COLO668 (cell line): ENCODE results near the gene MYOF.
"Not testable (repeated sequence)": the region's sequence is repeated elsewhere in the genome, so short reads cannot be mapped to it uniquely, and the experiment has no call there.

Experiments
- DNase-seq: peaks from one replicate; lab custom pipeline; 2025; ENCODE audit not compliant: unreplicated experiment; lab: John Stamatoyannopoulos, UW

MYOF gene

DNA sequence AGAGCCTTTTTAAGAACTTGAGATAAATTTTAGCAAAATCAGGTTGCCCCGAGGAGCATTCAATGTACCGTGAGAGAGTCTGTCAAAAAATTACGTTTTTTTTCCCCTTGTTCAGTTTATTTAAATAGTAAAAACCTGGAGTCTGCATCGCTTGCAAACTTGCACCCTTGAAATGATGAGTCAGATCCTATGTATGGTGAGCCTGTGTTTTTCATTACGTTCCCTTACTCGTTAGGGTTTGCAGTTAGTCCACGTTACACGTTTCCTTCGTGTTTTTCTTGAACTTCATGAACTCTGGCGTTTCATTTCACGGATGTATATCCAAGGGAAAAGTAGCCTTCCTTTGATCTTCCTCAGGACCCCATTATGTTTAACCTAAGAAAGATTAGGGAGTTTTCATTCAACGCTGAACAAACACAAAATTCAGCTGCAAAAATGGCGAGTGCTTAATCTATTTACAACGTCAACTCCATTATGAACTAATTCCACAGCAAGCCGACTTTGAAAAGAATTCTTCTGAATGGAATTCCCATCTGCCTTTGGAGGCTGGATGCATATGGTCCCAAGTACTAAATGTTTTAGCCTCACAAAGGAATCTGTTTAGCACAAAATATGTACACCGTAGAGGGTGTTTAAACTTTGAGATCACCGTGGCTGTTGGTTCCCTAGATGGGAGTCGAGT is 182.4 kb downstream of the MYOF start:
- DNase-seq = no peak

DNA sequence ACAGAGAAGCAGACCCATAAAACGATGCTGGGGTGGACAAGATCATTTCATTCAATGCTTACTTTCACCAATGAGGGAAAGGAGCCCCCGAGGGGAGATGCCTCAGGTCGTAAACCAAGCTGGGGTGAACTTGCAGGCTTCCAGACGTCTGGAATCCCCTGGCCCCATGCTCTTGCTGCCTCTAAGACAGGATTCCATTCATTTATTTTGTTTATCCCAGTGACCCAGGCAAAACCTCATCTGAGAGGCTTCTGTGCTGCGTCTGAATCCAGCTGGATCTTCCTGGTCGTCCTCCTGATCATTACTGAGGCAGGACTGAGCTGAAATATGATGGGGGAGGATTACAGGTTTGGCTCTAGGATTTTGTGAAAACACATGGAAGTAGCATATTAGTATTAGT is 182.9 kb downstream of the MYOF start:
- no peak for DNase-seq

DNA sequence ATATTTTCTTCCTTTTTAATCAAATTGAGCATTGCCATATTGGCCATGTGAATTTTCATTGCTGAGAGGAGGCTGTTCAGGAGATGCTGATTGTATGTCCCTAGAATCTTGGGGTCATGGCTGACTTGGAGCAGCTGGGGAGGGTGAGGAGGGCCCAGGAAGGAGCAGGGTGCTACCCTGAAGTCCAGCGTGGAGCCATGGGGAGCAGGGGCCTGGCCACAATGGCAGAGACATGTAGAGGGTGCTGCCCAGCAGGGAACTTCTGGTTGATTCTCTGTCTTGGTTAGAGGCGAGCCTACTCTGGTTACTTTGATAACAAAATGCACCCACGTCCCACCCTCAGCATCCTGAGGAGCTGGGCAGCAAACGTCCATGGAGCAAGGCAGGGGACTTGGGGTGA is 186.0 kb downstream of the MYOF start:
- DNase-seq = no peak

DNA sequence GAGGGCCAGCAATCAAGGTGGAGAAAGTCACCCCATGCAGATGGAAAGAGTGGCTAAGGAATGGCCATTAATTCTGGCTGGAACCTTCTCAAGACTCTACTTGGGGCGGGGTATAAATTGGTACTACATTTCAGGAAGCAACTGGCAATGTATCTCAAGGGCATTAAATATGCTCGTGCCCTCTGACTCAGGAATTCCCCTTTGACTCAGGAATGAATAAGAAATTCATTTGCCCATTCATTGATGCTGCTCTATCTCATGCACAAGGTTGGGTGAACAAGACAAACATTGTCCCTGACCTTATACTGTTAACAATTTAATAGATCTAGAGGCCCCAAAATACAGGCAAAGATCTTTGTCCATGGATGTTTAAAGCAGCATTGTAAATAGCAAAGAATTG is 188.1 kb downstream of the MYOF start:
- DNase-seq = no peak

DNA sequence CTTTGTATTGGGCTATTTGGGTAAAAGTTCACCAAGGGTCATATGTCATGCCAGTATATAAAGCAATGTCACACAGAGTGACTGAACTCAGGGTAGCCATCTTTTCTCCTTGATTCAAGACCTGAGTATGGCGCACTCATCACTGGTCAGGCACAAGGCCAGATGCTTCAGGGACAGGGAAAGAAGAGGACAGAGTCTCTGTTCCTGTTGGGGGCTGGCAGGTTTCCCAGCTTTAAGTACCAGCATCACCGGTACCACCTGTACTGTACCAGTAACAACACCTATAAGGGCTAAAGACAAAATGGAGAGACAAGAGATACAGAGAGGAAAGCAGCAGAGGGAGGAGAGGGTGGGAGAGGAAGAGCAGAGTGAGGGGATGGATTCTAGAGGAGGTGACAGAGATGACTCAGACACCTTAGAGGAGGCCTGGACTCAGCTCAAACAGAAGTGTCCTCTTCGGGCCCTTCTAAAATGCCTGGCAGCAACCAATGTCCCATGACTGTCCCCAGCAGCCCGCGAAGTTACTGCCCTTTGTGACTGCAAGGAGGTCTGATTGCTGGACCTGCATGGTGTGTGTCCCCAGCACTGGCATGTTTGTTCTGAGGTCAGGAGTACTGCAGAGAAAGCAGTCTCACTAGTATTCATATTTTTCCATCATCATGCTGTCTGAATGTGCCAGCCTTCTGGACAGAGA is 191.3 kb downstream of the MYOF start:
- no peak for DNase-seq

DNA sequence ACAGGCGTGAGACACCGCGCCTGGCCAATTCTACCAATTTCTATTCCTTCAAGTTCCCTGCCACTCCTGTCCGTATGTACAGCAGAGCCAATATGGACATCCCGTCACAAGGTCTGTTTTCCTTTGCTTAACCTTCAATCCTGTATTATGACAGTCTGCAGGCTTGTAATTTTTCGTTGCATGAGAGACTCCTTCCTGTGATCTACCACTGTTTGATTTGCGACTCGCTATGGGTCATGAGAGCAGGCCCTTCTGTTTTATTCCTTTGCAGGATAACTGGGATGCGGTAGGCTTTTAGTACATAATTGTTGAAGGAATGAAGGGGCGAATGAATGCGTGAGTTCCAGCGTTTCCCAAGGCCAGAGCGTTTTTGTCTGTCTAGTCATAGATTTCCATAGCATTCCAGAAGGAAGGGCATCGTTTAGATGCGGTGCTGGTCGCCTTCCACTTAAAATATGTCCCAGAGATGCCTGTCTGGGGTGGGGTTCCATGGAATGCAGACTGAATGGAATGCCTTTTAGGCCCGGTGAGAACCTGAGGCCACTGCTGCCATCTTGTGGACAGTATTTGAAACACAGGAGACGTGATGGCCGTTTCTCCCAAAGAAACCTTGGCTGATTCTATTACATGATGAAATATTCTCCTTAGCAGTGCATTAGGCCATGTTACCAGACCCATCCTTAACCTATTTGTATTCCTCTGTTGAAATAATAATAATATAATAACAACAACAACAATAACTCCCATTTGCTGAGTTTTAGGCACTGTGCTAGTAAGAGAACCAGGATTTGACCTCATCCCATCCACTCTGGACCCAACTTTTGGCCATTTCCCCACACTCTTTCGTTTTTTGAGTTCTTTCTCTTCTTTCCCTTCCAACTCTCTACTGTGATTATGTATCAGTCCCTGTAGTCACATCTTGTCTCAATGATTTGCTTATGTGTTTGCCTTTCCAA is 193.2 kb downstream of the MYOF start:
- DNase-seq = peak; percentile 43

DNA sequence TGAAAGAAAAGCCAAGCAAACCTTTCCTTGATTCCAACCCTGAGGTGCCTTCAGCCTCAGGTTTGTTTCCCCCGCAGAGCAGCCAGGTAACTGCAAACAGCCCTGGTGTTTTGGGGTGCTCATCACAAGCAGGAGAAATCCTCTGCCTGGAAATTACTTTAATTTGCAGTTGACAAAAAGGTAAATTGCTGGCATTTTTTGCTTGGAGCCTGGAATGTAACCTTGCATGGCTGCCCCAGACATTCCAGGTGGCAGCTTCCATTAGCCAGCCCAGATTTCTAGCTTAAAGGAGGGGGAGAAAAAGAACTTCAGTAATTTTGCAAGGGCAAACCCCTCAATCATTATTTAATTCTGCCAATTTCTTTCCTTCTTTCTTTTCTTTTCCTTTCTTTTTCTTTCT is 194.4 kb downstream of the MYOF start:
- no peak for DNase-seq

DNA sequence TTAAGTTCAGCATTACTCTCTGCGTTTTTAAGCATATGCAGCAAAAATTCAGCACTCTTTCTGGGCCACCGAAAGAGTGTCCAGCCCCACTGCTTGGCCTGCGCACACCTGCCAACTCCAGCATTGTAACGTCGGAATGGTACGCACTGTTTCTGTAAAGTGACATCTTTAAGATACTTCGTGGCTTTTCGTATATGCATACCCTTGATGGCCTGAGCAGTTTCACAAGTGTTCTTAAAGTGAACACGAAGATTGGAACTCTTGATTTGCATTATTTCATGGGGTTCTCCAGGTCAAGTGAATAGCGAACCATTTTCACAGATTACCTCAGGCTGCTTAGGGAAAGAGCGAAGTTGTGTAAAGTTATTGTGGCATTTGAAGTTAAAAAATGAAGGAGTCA is 197.9 kb downstream of the MYOF start:
- not testable (repeated sequence) for DNase-seq

DNA sequence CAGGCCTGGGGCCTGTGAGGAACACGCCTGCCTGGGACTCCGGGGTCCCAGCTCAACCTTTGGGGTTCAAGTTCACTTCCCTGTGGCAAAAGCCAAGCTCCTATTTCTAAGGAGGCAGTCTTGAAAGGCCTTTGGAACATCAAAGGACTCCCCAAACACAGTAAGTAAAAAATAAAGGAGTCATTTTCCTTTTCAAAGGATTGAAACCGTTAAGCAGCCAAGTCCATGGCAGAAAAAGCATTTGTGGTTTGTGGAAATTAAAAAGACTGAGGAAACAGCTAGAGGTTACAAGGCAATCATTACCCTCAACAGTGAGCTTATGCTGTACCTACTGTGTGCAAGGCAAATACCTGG is 200.8 kb downstream of the MYOF start:
- no peak for DNase-seq

DNA sequence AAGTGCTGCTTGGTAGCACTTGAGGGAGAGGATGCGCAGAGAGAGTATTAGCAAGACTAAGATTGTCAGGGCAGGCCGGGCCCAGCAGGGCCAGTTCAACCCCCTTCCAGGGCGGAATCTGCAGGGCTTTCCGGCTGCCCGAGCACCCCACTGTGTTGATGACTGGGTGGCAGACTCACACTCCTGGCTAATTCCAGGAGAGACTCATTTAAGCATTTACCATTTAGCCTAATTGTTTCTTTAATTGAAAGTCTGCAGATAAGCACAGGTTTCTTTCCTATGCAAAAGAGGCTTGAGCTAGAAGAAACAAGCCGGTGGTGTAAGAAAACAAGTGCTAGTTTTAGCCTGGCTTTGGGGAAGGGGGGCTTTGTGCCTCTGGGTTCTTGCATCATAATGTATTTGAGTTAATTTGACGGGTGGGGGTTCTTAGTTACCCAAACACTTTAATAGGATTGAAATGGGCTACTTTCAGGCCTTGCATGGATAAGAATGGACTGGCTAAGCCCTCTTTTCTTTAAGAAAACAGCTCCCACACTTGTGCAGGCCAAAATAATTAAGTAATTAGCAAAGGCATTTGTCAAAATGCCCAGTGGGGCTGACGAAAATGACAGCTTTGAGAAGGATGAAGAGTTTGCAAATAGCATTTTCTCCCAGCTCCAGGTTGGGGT is 201.3 kb downstream of the MYOF start:
- DNase-seq = no peak

DNA sequence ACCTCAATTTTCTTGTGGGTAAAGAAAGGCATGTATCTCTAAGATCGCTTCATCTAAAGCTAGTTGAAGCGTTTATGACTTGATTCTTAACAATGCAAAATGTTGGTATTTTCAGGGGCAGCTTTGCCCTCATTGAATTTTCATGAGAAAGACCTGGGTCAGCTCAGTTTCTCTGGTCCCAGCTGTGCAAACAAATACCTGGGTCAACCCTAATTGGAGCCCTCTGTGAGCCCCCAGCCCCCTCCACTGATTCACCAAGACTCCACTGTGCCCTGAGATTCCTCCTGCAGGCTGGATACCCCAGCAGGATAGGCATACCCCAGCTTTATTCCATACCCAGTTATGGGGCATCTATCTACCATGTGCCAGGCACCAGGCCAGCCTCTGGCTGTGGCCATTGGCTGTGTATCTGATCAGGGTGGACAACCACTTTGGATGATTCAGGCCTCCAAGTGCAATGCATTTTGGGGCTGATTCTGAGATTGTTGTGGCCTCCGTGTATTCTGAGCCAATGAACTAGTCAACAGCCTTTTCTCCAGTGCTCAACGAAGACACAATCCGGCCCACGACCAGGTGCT is 201.9 kb downstream of the MYOF start:
- DNase-seq = no peak

DNA sequence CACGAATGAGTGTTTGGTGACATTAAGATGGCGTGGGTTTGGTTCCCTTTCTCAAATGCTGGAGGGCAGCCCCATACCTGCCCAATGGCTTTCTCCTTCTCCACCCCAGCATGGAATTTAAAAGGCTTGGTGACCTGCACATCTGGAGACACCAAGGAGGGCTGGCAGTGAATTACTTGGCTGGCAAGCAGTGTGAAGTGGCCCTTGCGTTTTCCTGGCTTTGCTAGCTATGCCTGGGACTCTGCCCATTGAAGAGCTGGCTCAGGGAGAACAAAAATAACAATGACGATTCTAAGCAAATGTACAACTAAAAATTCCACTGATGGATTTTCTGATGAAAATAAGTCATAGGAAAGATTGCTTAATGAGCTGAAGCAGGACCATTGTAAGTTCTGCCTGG is 204.8 kb downstream of the MYOF start:
- no peak for DNase-seq

DNA sequence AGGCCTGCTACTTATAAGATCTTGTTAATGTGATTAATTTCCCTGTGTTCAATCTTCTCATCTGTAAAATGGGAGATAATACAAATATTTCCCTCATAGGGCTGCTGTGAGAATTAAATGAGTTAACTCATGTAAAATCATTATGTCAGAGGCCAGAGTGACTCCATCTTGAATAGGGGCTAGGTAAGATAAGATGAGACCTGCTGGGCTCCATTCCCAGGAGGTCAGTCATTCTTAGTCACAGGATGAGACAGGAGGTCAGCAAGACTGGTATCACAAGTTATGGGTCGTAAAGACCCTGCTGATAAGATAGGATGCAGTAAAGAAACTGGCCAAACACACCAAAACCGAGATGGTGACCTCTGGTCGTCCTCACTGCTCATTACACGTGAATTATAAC is 207.7 kb downstream of the MYOF start:
- no peak for DNase-seq

DNA sequence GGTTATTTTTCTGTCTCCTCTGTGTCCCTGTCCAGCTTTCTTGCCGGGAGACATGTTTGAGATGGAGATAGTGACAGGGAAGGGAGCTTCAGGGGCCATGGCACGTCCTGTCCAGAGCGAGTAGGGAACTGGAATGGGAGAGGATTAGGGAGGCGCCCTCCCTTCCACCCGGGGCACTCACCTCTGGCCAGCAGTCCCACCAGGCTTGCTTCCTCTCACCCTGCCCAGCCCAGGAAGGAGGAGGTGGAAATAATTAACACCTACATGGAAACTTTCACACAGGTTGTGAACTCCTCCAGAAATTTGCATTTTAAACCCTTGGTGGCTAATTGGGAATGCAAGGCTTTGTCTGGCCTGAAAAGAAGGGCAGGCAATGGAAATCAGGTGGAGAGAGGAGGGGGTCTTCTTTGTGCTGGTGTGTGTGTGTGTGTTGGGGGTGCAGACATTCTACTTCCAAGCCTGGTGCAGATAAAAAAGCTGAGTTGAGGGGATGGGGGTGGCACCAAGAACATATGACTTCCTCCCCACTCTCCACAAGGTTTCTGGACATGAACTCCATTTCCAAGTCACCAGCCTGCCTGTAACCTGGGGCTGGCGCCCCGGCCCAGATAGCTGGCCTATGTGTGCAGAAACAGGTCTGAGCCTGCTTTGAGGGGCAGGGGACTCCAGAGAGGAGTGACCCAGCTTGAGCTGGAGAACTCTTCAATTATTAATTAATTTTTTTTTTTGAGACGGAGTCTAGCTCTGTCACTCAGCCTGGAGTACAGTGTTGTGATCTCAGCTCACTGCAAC is 209.1 kb downstream of the MYOF start:
- DNase-seq = no peak

DNA sequence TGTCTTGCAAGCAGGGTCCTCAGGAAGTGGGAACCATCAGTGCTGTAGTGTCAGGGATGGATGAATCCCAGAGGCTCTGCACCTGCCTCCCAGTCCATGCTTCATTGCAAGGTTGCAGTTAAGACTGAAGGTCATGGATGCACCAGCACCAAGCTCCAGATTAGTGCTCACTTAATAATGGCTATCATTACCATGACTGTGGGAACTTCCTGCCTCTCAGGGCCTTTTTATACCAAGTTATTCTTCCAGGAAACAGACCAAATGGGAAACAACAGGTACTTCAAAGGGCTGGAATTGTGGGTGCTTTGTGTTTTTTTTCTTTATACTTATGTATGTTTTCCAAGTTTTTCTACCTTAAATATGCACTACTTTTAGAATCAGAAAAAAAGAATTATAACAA is 210.8 kb downstream of the MYOF start:
- no peak for DNase-seq

DNA sequence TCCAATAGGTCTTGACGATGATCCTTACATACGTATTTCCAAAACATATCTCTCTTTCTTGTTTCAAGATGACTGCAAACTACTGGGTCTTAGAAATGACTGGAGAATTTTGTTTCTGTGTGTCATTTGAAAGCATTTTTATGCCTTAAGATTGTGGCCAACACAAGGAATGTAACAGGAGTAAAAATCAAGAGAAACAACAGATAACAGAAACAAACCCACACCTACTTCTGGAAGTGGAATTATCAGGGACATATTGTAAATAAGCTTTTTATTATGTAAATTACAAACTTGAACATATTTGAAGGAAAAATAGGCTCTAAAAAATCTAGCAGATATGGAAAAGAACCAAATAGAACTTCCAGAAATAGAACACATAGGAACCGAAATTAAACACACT is 212.9 kb downstream of the MYOF start:
- DNase-seq = no peak

DNA sequence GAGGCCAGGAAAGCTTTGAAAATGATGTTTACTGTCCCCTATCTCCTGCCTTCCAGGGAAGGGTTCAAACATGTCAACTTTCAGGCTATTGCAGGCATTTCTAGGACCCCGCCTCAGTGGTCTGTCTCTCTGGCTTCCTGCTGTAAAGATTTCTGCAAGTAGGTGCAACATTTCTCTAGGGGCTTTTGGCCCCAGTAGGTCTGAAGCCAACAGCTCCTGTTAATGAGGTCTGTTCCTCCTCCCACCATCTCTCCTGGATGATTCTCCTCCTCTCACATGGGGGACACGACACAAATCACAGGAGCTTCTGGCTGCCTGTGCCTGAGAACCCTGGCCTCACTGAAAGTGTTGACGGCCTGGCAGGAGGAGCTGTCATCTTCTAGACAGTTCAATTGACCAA is 214.1 kb downstream of the MYOF start:
- DNase-seq = no peak

DNA sequence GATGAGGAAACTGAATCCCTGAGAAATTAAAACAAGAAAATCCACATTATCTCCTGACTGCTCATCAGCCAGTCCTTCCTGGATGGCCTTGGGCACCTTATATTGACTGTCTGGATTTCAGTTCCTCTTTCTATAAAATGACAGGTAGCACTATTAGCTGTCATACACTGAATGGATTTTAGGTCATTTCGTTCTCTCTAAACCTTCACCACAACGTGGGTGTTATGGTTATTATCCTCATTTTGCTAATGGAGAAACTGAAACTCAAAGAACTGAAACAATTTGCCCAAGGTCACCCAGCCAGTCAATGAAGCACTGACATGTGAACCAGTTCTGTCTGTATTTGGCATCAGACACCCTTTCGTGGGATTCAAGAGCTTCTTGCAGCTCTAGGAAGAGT is 214.6 kb downstream of the MYOF start:
- DNase-seq = no peak

DNA sequence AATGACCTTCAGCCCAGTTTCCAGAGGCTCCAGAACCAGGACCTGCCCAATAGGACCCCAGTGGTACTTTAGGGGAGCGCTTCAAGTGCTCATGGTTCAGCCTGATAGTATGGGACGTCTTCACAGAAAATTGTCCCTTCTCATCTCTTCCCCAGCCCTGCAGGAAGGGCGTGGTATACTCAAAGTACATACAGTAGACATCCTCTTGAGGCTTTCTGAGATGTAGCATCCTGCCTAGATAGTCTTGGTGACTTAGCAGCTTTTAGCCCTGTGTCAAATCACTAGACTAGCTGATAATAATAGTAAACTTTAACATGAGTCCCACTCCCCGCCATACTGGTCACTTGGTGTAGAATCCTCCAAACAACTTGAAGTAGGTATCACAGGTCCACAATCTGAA is 215.3 kb downstream of the MYOF start:
- no peak for DNase-seq

DNA sequence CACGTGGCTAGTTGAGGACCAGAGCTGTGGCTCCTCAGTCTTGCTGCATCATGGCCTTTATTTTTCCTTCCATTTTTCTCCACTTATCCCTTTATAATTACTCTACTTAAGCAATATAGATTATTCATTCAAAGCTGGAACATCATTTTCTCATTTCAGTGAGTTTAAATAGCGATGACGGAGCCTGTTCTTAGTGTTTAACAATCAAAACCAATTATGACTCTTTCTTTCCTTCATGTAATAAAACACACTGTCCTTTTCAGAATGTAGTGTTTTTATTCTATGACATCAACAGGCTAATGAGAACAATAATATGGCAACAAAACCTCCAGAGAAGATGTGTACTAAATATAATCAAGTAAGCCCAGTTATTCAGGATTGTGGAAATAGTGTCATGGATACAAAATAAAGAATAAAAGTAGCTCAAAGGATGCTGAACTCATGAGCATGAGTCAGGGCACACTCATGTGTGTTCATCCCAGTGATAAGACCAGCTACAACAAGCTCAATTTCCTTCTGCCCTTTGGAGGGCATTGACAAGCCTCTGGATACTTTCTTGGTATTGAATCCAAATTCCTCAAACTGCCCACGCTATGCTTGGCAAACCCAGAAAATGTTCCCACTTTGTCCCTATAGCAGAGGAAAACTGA is 220.0 kb downstream of the MYOF start:
- no peak for DNase-seq
